Measurements from ENCODE around the gene KLHL41.

KLHL41 gene

GRCh38 chr2:169513926-169514325, 4.4 kb downstream of the KLHL41 start:
- TF ChIP-seq EP300 (IDR thresholded peaks at IDR 0.05; ENCODE audit: borderline replicate concordance) (no peak), TEAD4 (IDR thresholded peaks at IDR 0.05) (no peak), CEBPB (IDR thresholded peaks at IDR 0.05) (no peak), YY1 (IDR thresholded peaks at IDR 0.05; ENCODE audit: low read depth) (no peak), TCF12 (IDR thresholded peaks at IDR 0.05; ENCODE audit: low read depth) (no peak), ZBTB7A (IDR thresholded peaks at IDR 0.05; ENCODE audit: low read depth) (no peak), NFIC (IDR thresholded peaks at IDR 0.05) (no peak), FOXM1 (IDR thresholded peaks at IDR 0.05; ENCODE audit: borderline replicate concordance, low read depth) (no peak), RAD21 (IDR thresholded peaks at IDR 0.05; ENCODE audit: low read depth) (no peak)

GRCh38 chr2:169520896-169521295, 11.4 kb downstream of the KLHL41 start:
- TF ChIP-seq ZBTB7A (IDR thresholded peaks at IDR 0.05; ENCODE audit: low read depth): no peak
- TF ChIP-seq CREB1 (IDR thresholded peaks at IDR 0.05; ENCODE audit: low read depth): no peak
- TF ChIP-seq, protein P1, sequence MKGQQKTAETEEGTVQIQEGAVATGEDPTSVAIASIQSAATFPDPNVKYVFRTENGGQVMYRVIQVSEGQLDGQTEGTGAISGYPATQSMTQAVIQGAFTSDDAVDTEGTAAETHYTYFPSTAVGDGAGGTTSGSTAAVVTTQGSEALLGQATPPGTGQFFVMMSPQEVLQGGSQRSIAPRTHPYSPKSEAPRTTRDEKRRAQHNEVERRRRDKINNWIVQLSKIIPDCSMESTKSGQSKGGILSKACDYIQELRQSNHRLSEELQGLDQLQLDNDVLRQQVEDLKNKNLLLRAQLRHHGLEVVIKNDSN (IDR thresholded peaks at IDR 0.05): no peak
- no peak for TF ChIP-seq YY1 (IDR thresholded peaks at IDR 0.05; ENCODE audit: low read depth)
- TF ChIP-seq CEBPB (IDR thresholded peaks at IDR 0.05): no peak
- TF ChIP-seq NFIC (IDR thresholded peaks at IDR 0.05): no peak
- no peak for TF ChIP-seq TCF12 (IDR thresholded peaks at IDR 0.05; ENCODE audit: low read depth)
- TF ChIP-seq EP300 (IDR thresholded peaks at IDR 0.05; ENCODE audit: borderline replicate concordance): no peak
- no peak for TF ChIP-seq EGR1 (IDR thresholded peaks at IDR 0.05)
- no peak for TF ChIP-seq TEAD4 (IDR thresholded peaks at IDR 0.05)
- TF ChIP-seq MAX (IDR thresholded peaks at IDR 0.05): no peak

- TF ChIP-seq EGR1 (IDR thresholded peaks at IDR 0.05): no peak
- TF ChIP-seq EP300 (IDR thresholded peaks at IDR 0.05; ENCODE audit: borderline replicate concordance): no peak
- no peak for TF ChIP-seq CREB1 (IDR thresholded peaks at IDR 0.05; ENCODE audit: low read depth)
- no peak for TF ChIP-seq TEAD4 (IDR thresholded peaks at IDR 0.05)
- TF ChIP-seq RAD21 (IDR thresholded peaks at IDR 0.05; ENCODE audit: low read depth): no peak
- TF ChIP-seq FOXM1 (IDR thresholded peaks at IDR 0.05; ENCODE audit: borderline replicate concordance, low read depth): no peak
- TF ChIP-seq TCF12 (IDR thresholded peaks at IDR 0.05; ENCODE audit: low read depth): no peak
- TF ChIP-seq YY1 (IDR thresholded peaks at IDR 0.05; ENCODE audit: low read depth): no peak
These were observed 14.2 kb downstream of the KLHL41 start for GRCh38 chr2:169523681-169524080.

- TF ChIP-seq RAD21 (IDR thresholded peaks at IDR 0.05; ENCODE audit: low read depth): no peak
- no peak for TF ChIP-seq ZBTB7A (IDR thresholded peaks at IDR 0.05; ENCODE audit: low read depth)
- TF ChIP-seq TEAD4 (IDR thresholded peaks at IDR 0.05): no peak
- no peak for TF ChIP-seq TCF12 (IDR thresholded peaks at IDR 0.05; ENCODE audit: low read depth)
- TF ChIP-seq NFIC (IDR thresholded peaks at IDR 0.05): no peak
- no peak for TF ChIP-seq FOXM1 (IDR thresholded peaks at IDR 0.05; ENCODE audit: borderline replicate concordance, low read depth)
- no peak for TF ChIP-seq CEBPB (IDR thresholded peaks at IDR 0.05)
- TF ChIP-seq TAF1 (IDR thresholded peaks at IDR 0.05; ENCODE audit: low read depth): no peak
These were observed 15.9 kb downstream of the KLHL41 start for GRCh38 chr2:169525434-169525833.

DNA sequence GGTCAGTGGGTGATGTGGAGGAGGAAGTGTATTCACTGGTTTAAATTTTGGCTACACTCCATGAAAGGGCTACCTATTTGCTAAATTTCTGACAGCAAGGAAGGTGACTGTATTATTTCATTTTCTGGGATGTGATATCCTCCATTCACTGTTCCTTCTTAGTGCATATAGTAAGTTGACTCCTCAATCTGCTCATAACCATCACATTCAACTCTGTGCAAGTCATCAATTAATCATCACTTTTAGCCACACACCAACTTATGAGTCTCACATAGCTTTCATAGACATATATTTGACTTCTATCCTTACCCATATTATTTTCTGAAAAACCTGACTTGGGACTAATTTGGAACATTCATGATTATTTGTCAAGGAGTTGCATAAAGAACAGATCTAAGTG, 16.9 kb downstream of the KLHL41 start:
- no peak for TF ChIP-seq NFIC (IDR thresholded peaks at IDR 0.05)
- TF ChIP-seq RAD21 (IDR thresholded peaks at IDR 0.05; ENCODE audit: low read depth): no peak
- TF ChIP-seq CEBPB (IDR thresholded peaks at IDR 0.05): no peak
- no peak for TF ChIP-seq MAX (IDR thresholded peaks at IDR 0.05)
- TF ChIP-seq TAF1 (IDR thresholded peaks at IDR 0.05; ENCODE audit: low read depth): no peak
- TF ChIP-seq ZBTB7A (IDR thresholded peaks at IDR 0.05; ENCODE audit: low read depth): no peak
- TF ChIP-seq TCF12 (IDR thresholded peaks at IDR 0.05; ENCODE audit: low read depth): no peak
- TF ChIP-seq, protein P1 (IDR thresholded peaks at IDR 0.05): no peak
- TF ChIP-seq YY1 (IDR thresholded peaks at IDR 0.05; ENCODE audit: low read depth): no peak
- TF ChIP-seq FOXM1 (IDR thresholded peaks at IDR 0.05; ENCODE audit: borderline replicate concordance, low read depth): no peak
- TF ChIP-seq, protein P2, sequence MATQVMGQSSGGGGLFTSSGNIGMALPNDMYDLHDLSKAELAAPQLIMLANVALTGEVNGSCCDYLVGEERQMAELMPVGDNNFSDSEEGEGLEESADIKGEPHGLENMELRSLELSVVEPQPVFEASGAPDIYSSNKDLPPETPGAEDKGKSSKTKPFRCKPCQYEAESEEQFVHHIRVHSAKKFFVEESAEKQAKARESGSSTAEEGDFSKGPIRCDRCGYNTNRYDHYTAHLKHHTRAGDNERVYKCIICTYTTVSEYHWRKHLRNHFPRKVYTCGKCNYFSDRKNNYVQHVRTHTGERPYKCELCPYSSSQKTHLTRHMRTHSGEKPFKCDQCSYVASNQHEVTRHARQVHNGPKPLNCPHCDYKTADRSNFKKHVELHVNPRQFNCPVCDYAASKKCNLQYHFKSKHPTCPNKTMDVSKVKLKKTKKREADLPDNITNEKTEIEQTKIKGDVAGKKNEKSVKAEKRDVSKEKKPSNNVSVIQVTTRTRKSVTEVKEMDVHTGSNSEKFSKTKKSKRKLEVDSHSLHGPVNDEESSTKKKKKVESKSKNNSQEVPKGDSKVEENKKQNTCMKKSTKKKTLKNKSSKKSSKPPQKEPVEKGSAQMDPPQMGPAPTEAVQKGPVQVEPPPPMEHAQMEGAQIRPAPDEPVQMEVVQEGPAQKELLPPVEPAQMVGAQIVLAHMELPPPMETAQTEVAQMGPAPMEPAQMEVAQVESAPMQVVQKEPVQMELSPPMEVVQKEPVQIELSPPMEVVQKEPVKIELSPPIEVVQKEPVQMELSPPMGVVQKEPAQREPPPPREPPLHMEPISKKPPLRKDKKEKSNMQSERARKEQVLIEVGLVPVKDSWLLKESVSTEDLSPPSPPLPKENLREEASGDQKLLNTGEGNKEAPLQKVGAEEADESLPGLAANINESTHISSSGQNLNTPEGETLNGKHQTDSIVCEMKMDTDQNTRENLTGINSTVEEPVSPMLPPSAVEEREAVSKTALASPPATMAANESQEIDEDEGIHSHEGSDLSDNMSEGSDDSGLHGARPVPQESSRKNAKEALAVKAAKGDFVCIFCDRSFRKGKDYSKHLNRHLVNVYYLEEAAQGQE (IDR thresholded peaks at IDR 0.05; ENCODE audit: low read depth): no peak
- TF ChIP-seq CREB1 (IDR thresholded peaks at IDR 0.05; ENCODE audit: low read depth): no peak
- TF ChIP-seq EGR1 (IDR thresholded peaks at IDR 0.05): no peak
- no peak for TF ChIP-seq TEAD4 (IDR thresholded peaks at IDR 0.05)
- TF ChIP-seq EP300 (IDR thresholded peaks at IDR 0.05; ENCODE audit: borderline replicate concordance): no peak

DNA sequence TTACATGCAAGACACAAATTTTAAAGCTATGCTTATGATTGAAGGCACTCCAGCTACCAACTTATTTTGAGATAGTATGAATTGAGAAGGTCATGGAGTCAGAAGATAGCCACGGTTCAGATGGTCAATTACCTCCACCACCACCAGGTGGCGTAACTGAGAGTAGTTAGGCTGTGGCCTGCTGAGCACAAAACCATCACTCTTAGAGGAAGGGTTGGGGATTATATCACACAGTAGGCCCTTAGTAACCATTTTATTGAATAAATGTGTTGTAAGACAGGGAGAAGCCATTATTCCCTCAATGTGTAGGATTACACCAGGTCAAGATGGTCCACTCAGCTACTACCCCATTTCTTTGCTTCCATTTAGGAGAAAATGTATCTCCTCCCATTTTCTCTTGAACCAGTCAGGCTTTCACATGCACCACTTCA, 18.8 kb downstream of the KLHL41 start:
- TF ChIP-seq CEBPB (IDR thresholded peaks at IDR 0.05): no peak
- no peak for TF ChIP-seq ZBTB7A (IDR thresholded peaks at IDR 0.05; ENCODE audit: low read depth)
- TF ChIP-seq RAD21 (IDR thresholded peaks at IDR 0.05; ENCODE audit: low read depth): peak; percentile 64

DNA sequence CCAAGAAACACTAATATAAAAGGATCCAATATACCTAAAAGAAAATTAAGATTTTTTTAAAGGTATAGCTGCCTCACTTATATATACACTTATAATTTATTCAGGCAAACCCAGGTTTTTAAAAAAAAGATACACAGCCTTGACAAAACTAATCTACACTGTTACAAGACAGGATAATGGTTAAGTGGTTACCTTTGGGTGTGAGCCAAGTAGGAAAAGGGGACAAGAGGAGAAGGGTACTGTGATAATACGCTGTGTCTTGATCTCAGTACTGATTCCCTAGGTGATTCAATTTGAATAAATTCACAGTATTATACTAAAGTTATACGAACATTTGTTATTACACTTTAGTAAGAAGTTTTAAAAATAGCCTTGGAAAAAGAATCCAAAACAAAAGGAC, 30.6 kb downstream of the KLHL41 start:
- no peak for TF ChIP-seq CEBPB (IDR thresholded peaks at IDR 0.05)
- TF ChIP-seq MAX (IDR thresholded peaks at IDR 0.05): no peak
- TF ChIP-seq, protein P1 (IDR thresholded peaks at IDR 0.05): no peak
- TF ChIP-seq EP300 (IDR thresholded peaks at IDR 0.05; ENCODE audit: borderline replicate concordance): no peak
- no peak for TF ChIP-seq FOXM1 (IDR thresholded peaks at IDR 0.05; ENCODE audit: borderline replicate concordance, low read depth)
- no peak for TF ChIP-seq TCF12 (IDR thresholded peaks at IDR 0.05; ENCODE audit: low read depth)
- no peak for TF ChIP-seq RAD21 (IDR thresholded peaks at IDR 0.05; ENCODE audit: low read depth)
- TF ChIP-seq, protein P2 (IDR thresholded peaks at IDR 0.05; ENCODE audit: low read depth): no peak
- no peak for TF ChIP-seq TAF1 (IDR thresholded peaks at IDR 0.05; ENCODE audit: low read depth)
- no peak for TF ChIP-seq NFIC (IDR thresholded peaks at IDR 0.05)
- TF ChIP-seq YY1 (IDR thresholded peaks at IDR 0.05; ENCODE audit: low read depth): no peak
- TF ChIP-seq CREB1 (IDR thresholded peaks at IDR 0.05; ENCODE audit: low read depth): no peak
